B cell (primary cell): ENCODE measurements around the gene KIF21A.

Experiments
- CTCF ChIP-seq: fragments of 200-600 bp; IDR thresholded peaks from one replicate; pipeline ENCODE4 v1.8.0; 2022; ENCODE audit warnings: antibody characterized with exemption, mild to moderate bottlenecking
- EZH2 ChIP-seq: IDR thresholded peaks from 2 replicates; pipeline ENCODE4 v1.6.1; 2012; ENCODE audit warnings: borderline replicate concordance, low read depth, mild to moderate bottlenecking, moderate library complexity, low read length; ENCODE audit not compliant: insufficient read depth, poor library complexity, severe bottlenecking

GRCh38 chr12:39483042-39483441 is 40.1 kb upstream of the KIF21A start:
- no peak for TF ChIP-seq CTCF
- no peak for TF ChIP-seq EZH2
